Effector memory CD8-positive, alpha-beta T cell (primary cell): Measurements from ENCODE around the gene PRR22.
"Not testable (repeated sequence)": the region's sequence is repeated elsewhere in the genome, so short reads cannot be mapped to it uniquely, and the experiment has no call there.

Source experiments
- ATAC-seq: fragments of 150-1000 bp; cut with Tn5 transposase; replicated peaks from 2 replicates; pipeline ENCODE4 v1.10.0; 2021; ENCODE audit warnings: mild to moderate bottlenecking, moderate library complexity
- DNase-seq, 3 experiments: peaks; one replicate each; pipeline ENCODE4 v3.0.0; 2021
- H3K27ac Mint-ChIP-seq, 2 donors: one replicate each; pipeline ENCODE4 v1.8.0; 2022; ENCODE audit warnings: mild to moderate bottlenecking in 2 of 2, mixed read lengths in 2 of 2, moderate library complexity in 2 of 2
- H3K27me3 Mint-ChIP-seq, 2 donors: one replicate each; pipeline ENCODE4 v1.8.0; 2022; ENCODE audit warnings: mixed read lengths in 2 of 2
- H3K36me3 Mint-ChIP-seq: one replicate; pipeline ENCODE4 v1.8.0; 2022; ENCODE audit warnings: mild to moderate bottlenecking, moderate library complexity, mixed read lengths; ENCODE audit not compliant: insufficient read depth
- H3K4me1 Mint-ChIP-seq, 2 donors: one replicate each; pipeline ENCODE4 v1.8.0; 2022; ENCODE audit warnings: low read depth in 2 of 2, mixed read lengths in 2 of 2
- H3K4me3 Mint-ChIP-seq, 2 donors: one replicate each; pipeline ENCODE4 v1.8.0; 2022; ENCODE audit warnings: mild to moderate bottlenecking in 2 of 2, mixed read lengths in 2 of 2, moderate library complexity in 2 of 2
- H3K9me3 Mint-ChIP-seq, 2 donors: one replicate each; pipeline ENCODE4 v1.8.0; 2022; ENCODE audit warnings: mixed read lengths in 2 of 2

PRR22 gene

GRCh38 chr19:5743630-5744029, 40.9 kb downstream of the PRR22 start:
- peaks cover 5 to 8% of the 10 kb centered on the region in 2 donors for H3K27me3 Mint-ChIP-seq
- H3K36me3 Mint-ChIP-seq: no peaks in the 10 kb centered on the region
- no peak overlapping the region for H3K27ac Mint-ChIP-seq
- DNase-seq (no peak), ATAC-seq (no peak)
- H3K9me3 Mint-ChIP-seq: no peaks in the 10 kb centered on the region
- H3K4me3 Mint-ChIP-seq: no peak overlapping the region
- H3K4me1 Mint-ChIP-seq: no peaks in the 10 kb centered on the region

GRCh38 chr19:5742051-5742450, 42.5 kb downstream of the PRR22 start:
- peaks cover 5 to 8% of the 10 kb centered on the region in 2 donors for H3K27me3 Mint-ChIP-seq
- no peak overlapping the region for H3K4me3 Mint-ChIP-seq
- no peaks in the 10 kb centered on the region for H3K4me1 Mint-ChIP-seq
- DNase-seq: no peak
- no peaks in the 10 kb centered on the region for H3K36me3 Mint-ChIP-seq
- no peaks in the 10 kb centered on the region for H3K9me3 Mint-ChIP-seq
- H3K27ac Mint-ChIP-seq: no peak overlapping the region
- ATAC-seq: no peak

- ATAC-seq: no peak
- DNase-seq: no peak
- Mint-ChIP-seq H3K4me1 (no peaks in the 10 kb centered on the region), H3K27ac (no peak overlapping the region), H3K27me3 (peaks cover under 1 to 8% of the 10 kb centered on the region in 2 donors), H3K4me3 (no peak overlapping the region), H3K36me3 (no peaks in the 10 kb centered on the region), H3K9me3 (no peaks in the 10 kb centered on the region)
These were observed 46.1 kb downstream of the PRR22 start for GRCh38 chr19:5738423-5738822.

- H3K27ac Mint-ChIP-seq, H3K4me3 Mint-ChIP-seq, H3K4me1 Mint-ChIP-seq, H3K27me3 Mint-ChIP-seq, H3K36me3 Mint-ChIP-seq, ATAC-seq, DNase-seq, H3K9me3 Mint-ChIP-seq: not testable (repeated sequence)
These were observed 51.4 kb downstream of the PRR22 start for GRCh38 chr19:5733172-5733571.
